Measurements from ENCODE around the gene HECTD1. TPM values are rescaled to one million over a fixed set of nuclear protein-coding genes. Genes with fewer than 3 reads are reported as not detected.
"Not testable (repeated sequence)": the region's sequence is repeated elsewhere in the genome, so short reads cannot be mapped to it uniquely, and the experiment has no call there.

Gene HECTD1
- polyA plus RNA-seq, 1 experiment, result 121 TPM

GRCh38 chr14:31096255-31096654 is 111.3 kb downstream of the HECTD1 start:
- DNase-seq (ENCODE audit: low read depth, low spot score), result peak; percentile 55
- Histone ChIP-seq H3K4me3 (ENCODE audit: low read depth, low read length) (no peak overlapping the region), H3K27me3 (ENCODE audit: control insufficient read depth, insufficient read depth, low read length) (no peaks in the 10 kb centered on the region), H3K9me3 (ENCODE audit: control insufficient read depth, insufficient read depth, low read length) (no peaks in the 10 kb centered on the region), H3K27ac (ENCODE audit: low read depth, low read length) (peak overlapping the region; percentile 65)
- no peak for TF ChIP-seq CTCF (IDR thresholded peaks at IDR 0.05; ENCODE audit: low read depth, low read length)
- POLR2A ChIA-PET, result interaction anchor here (1.0 kb wide), 1 partner anchor 108 kb away, joined by 3 read pairs; no protein-coding TSS in a partner anchor
- CTCF ChIA-PET, result no interaction called here

- H3K27me3 ChIP-seq (ENCODE audit: control insufficient read depth, insufficient read depth, low read length); POLR2A ChIA-PET; H3K9me3 ChIP-seq (ENCODE audit: control insufficient read depth, insufficient read depth, low read length); DNase-seq (ENCODE audit: low read depth, low spot score); H3K4me3 ChIP-seq (ENCODE audit: low read depth, low read length); CTCF ChIA-PET: not testable (repeated sequence)
- H3K27ac ChIP-seq (ENCODE audit: low read depth, low read length), result peak overlapping the region; percentile 57
Measured at GRCh38 chr14:31095817-31096216, 111.8 kb downstream of the HECTD1 start.

GRCh38 chr14:31093884-31094839 is 113.4 kb downstream of the HECTD1 start:
- H3K27ac ChIP-seq (ENCODE audit: low read depth, low read length); H3K27me3 ChIP-seq (ENCODE audit: control insufficient read depth, insufficient read depth, low read length); H3K4me3 ChIP-seq (ENCODE audit: low read depth, low read length); POLR2A ChIA-PET; DNase-seq (ENCODE audit: low read depth, low spot score); CTCF ChIA-PET; H3K9me3 ChIP-seq (ENCODE audit: control insufficient read depth, insufficient read depth, low read length): not testable (repeated sequence)

GRCh38 chr14:31092160-31092708 is 115.4 kb downstream of the HECTD1 start:
- Histone ChIP-seq H3K27ac (ENCODE audit: low read depth, low read length) (no peak overlapping the region), H3K9me3 (ENCODE audit: control insufficient read depth, insufficient read depth, low read length) (no peaks in the 10 kb centered on the region), H3K4me3 (ENCODE audit: low read depth, low read length) (no peak overlapping the region), H3K27me3 (ENCODE audit: control insufficient read depth, insufficient read depth, low read length) (no peaks in the 10 kb centered on the region)
- ChIA-PET CTCF (interaction anchor here (0.6 kb wide), 1 partner anchor 10 kb away, joined by 5 read pairs; no protein-coding TSS in a partner anchor), POLR2A (interaction anchor here (1.0 kb wide), 1 partner anchor 66 kb away, joined by 3 read pairs; the partner anchor contains the start of gene STRN3)
- DNase-seq (ENCODE audit: low read depth, low spot score), result no peak
- no peak for TF ChIP-seq CTCF (IDR thresholded peaks at IDR 0.05; ENCODE audit: low read depth, low read length)

- POLR2A ChIA-PET, result interaction anchor here (0.7 to 1.6 kb wide), 2 partner anchors 65 to 329 kb away, joined by 4 to 11 read pairs; partner anchors contain the start of genes AP4S1, HEATR5A and STRN3
Measured at GRCh38 chr14:31090883-31091764, 116.5 kb downstream of the HECTD1 start.

GRCh38 chr14:31086466-31086865 is 121.1 kb downstream of the HECTD1 start:
- not testable (repeated sequence) for H3K27ac ChIP-seq (ENCODE audit: low read depth, low read length); H3K27me3 ChIP-seq (ENCODE audit: control insufficient read depth, insufficient read depth, low read length); H3K4me3 ChIP-seq (ENCODE audit: low read depth, low read length); H3K9me3 ChIP-seq (ENCODE audit: control insufficient read depth, insufficient read depth, low read length); DNase-seq (ENCODE audit: low read depth, low spot score)
- POLR2A ChIA-PET, result interaction anchor here (1.7 kb wide), 1 partner anchor 60 kb away, joined by 7 read pairs; the partner anchor contains the start of gene STRN3
- CTCF ChIA-PET, result interaction anchor here (1.1 kb wide), 1 partner anchor 107 kb away, joined by 4 read pairs; no protein-coding TSS in a partner anchor

More at GRCh38 chr14:31090883-31091764, 116.5 kb downstream of the HECTD1 start:
- Histone ChIP-seq H3K27me3 (ENCODE audit: control insufficient read depth, insufficient read depth, low read length) (no peaks in the 10 kb centered on the region), H3K27ac (ENCODE audit: low read depth, low read length) (peak overlapping the region; percentile 85), H3K4me3 (ENCODE audit: low read depth, low read length) (no peak overlapping the region), H3K9me3 (ENCODE audit: control insufficient read depth, insufficient read depth, low read length) (no peaks in the 10 kb centered on the region)
- no peak for TF ChIP-seq CTCF (IDR thresholded peaks at IDR 0.05; ENCODE audit: low read depth, low read length)
- peak; percentile 77 for DNase-seq (ENCODE audit: low read depth, low spot score)
- CTCF ChIA-PET, result interaction anchor here (1.4 kb wide), 2 partner anchors 8 to 95 kb away, joined by 4 to 10 read pairs; no protein-coding TSS in a partner anchor

Measured in AG04450 (cell line).